Smooth muscle cell (in vitro differentiated cells): ENCODE data around the gene EVX2. TPM values are rescaled to one million over a fixed set of nuclear protein-coding genes. Genes with fewer than 3 reads are reported as not detected.

Experiments
- DNase-seq: peaks from one replicate; lab custom pipeline; 2025; ENCODE audit not compliant: unreplicated experiment; lab: John Stamatoyannopoulos, UW
- H2AFZ ChIP-seq: fragments of 200-600 bp; sonication (generic); 2 replicates; pipeline ENCODE4 v1.6.0; 2016; ENCODE audit warnings: antibody characterized with exemption, low read depth, mild to moderate bottlenecking
- H3F3A ChIP-seq: fragments of 200-600 bp; sonication (generic); 2 replicates; pipeline ENCODE4 v1.6.0; 2017; ENCODE audit warnings: antibody characterized with exemption, low read depth
- H3K27ac ChIP-seq: fragments of 200-600 bp; sonication (generic); 2 replicates; pipeline ENCODE4 v1.5.1; 2016; ENCODE audit warnings: low read depth, mild to moderate bottlenecking
- H3K27me3 ChIP-seq: fragments of 200-600 bp; sonication (generic); 2 replicates; pipeline ENCODE4 v1.6.1; 2016; ENCODE audit warnings: low read depth, mild to moderate bottlenecking
- H3K36me3 ChIP-seq: fragments of 200-600 bp; sonication (generic); 2 replicates; pipeline ENCODE4 v1.5.1; 2016; ENCODE audit warnings: low read depth
- H3K4me1 ChIP-seq: fragments of 200-600 bp; sonication (generic); 2 replicates; pipeline ENCODE4 v1.5.1; 2016; ENCODE audit warnings: low read depth
- H3K4me2 ChIP-seq: fragments of 200-600 bp; sonication (generic); 2 replicates; pipeline ENCODE4 v1.6.0; 2016; ENCODE audit warnings: mild to moderate bottlenecking
- H3K4me3 ChIP-seq: fragments of 200-600 bp; sonication (generic); 2 replicates; pipeline ENCODE4 v1.5.1; 2016; ENCODE audit warnings: mild to moderate bottlenecking
- H3K79me2 ChIP-seq: fragments of 200-600 bp; sonication (generic); 2 replicates; pipeline ENCODE4 v1.6.0; 2016; ENCODE audit warnings: low read depth, mild to moderate bottlenecking
- H3K9ac ChIP-seq: fragments of 200-600 bp; sonication (generic); 2 replicates; pipeline ENCODE4 v1.6.0; 2016; ENCODE audit warnings: low read depth
- H3K9me3 ChIP-seq: fragments of 200-600 bp; sonication (generic); replicated peaks from 2 replicates; pipeline ENCODE4 v1.5.1; 2016; ENCODE audit warnings: low read depth
- H4K20me1 ChIP-seq: fragments of 200-600 bp; sonication (generic); 2 replicates; pipeline ENCODE4 v1.6.0; 2016; ENCODE audit warnings: low read depth
- WGBS: methylation state at CpG from one replicate; pipeline ENCODE4 v1.1.7; 2016; ENCODE audit warnings: low lambda C conversion rate; 5-methylcytosine and 5-hydroxymethylcytosine counted together
- polyA plus RNA-seq: library from polyadenylated mRNA; unstranded; fragments of >200 nt; fragmentation: Nextera tagmentation; extraction: Ambion mirVana; gene quantifications from 2 replicates; pipeline ENCODE4 v1.2.1, GENCODE V29; 2016
- total RNA-seq: library from RNA; depleted of rRNA; stranded (reverse); fragments of >200 nt; gene quantifications from 2 replicates; pipeline ENCODE4 v1.2.3, GENCODE V29; 2014
- TF ChIP-seq, protein P1 (sequence below): fragments of 200-600 bp; sonication (generic); IDR thresholded peaks from 2 replicates; pipeline ENCODE4 v1.5.1; 2017; ENCODE audit warnings: borderline replicate concordance, mild to moderate bottlenecking, antibody characterized with exemption; ENCODE audit not compliant: insufficient read depth, poor library complexity, severe bottlenecking

Gene EVX2
- total and polyA plus RNA-seq, 2 experiments from 2014 or later, result 0.04 TPM; not detected in 1

DNA sequence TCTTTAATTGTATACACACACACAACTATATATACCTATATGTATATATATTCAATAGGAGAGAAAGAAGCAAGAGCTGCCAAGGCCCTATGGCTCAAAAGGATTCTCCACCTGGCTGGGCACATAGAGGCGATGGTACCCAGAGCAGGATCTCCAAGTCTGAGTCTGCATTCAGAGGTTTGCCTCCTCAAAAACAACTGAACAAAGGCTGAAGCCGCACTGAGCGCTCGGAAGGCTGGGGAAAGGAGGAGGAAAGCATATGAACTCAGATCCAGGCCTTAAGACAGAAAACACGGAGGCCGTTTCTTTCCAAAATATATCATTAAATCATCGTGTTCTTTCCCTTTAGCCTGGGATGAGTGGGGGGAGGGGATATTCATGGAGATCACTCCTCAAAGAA, 19.4 kb upstream of the EVX2 start:
- DNase-seq, result no peak
- H4K20me1 ChIP-seq, result peaks cover 13% of the 10 kb centered on the region
- H2AFZ ChIP-seq, result no peak overlapping the region
- TF ChIP-seq, protein P1, sequence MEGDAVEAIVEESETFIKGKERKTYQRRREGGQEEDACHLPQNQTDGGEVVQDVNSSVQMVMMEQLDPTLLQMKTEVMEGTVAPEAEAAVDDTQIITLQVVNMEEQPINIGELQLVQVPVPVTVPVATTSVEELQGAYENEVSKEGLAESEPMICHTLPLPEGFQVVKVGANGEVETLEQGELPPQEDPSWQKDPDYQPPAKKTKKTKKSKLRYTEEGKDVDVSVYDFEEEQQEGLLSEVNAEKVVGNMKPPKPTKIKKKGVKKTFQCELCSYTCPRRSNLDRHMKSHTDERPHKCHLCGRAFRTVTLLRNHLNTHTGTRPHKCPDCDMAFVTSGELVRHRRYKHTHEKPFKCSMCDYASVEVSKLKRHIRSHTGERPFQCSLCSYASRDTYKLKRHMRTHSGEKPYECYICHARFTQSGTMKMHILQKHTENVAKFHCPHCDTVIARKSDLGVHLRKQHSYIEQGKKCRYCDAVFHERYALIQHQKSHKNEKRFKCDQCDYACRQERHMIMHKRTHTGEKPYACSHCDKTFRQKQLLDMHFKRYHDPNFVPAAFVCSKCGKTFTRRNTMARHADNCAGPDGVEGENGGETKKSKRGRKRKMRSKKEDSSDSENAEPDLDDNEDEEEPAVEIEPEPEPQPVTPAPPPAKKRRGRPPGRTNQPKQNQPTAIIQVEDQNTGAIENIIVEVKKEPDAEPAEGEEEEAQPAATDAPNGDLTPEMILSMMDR, result no peak
- H3K36me3 ChIP-seq, result no peaks in the 10 kb centered on the region
- WGBS, result 35% methylated on average over 7 of the region's 7 CpGs
- H3K4me1 ChIP-seq, result no peaks in the 10 kb centered on the region
- H3K9me3 ChIP-seq, result no peaks in the 10 kb centered on the region
- peak overlapping the region; percentile 92 for H3K4me2 ChIP-seq
- H3K9ac ChIP-seq, result no peak overlapping the region
- H3K79me2 ChIP-seq, result peaks cover 11% of the 10 kb centered on the region
- H3K4me3 ChIP-seq, result peak overlapping the region; percentile 57
- H3K27me3 ChIP-seq, result peaks cover 93% of the 10 kb centered on the region
- H3F3A ChIP-seq, result no peaks in the 10 kb centered on the region
- peak overlapping the region; percentile 81 for H3K27ac ChIP-seq

DNA sequence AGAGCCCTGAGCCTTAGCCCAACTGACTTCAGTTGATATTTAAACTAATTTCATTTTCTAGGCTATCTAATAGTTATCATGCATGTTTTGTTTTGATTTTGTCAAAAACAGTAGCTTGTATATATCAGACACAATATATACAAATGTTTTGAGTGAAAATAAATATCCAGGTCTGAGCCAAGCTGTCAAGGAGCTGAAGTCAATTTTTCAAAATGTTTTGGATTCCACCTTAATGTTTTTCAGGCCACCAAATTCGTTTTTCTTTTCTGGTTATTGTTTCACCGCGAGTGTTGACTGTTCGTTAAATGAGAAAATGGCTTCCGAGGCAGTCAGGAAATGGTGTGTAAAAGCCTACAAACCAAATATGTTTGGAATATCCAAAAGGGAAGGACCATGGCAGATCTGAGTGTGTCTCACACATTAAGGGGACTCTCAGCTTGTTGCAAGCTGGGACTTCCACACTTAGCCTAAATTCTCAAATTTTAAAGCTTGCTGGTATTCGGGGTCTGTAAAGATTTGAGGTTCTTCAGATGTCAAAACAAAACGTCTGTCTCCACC, 18.6 kb upstream of the EVX2 start:
- WGBS, result 49% methylated on average over 7 of the region's 7 CpGs
- H3K27ac ChIP-seq, result no peak overlapping the region
- peak overlapping the region; percentile 92 for H3K4me2 ChIP-seq

DNA sequence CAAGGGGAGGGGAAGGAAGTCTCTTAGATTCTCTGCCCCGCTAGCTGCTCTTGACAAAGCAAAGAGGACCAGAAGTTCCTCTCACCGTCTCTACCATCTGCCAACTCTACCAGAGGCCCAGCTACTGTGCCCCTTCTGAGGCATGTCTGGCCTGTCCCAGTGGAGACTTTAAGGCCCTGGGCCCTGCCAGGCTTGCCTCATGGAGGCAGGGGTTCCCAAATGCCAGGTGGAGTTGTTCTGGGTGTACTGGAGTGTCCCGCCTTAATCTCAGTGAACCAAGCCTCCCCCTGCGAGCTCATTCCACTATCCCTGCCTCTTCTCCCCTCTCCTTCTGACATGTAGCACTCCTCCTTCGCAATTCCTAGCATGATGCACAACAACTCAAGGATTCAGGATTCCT, 18.1 kb upstream of the EVX2 start:
- WGBS, result 82% methylated on average over 5 of the region's 5 CpGs

More for the DNA sequence above, 18.6 kb upstream of the EVX2 start:
- H3K36me3 ChIP-seq, result no peaks in the 10 kb centered on the region
- H3K4me1 ChIP-seq, result no peaks in the 10 kb centered on the region
- H3K9ac ChIP-seq, result no peak overlapping the region
- H3K4me3 ChIP-seq, result peak overlapping the region; percentile 57
- peaks cover 7% of the 10 kb centered on the region for H4K20me1 ChIP-seq
- peaks cover 95% of the 10 kb centered on the region for H3K27me3 ChIP-seq
- H3F3A ChIP-seq, result peaks cover 3% of the 10 kb centered on the region
- TF ChIP-seq, protein P1, result no peak
- no peaks in the 10 kb centered on the region for H3K9me3 ChIP-seq
- H3K79me2 ChIP-seq, result peaks cover 11% of the 10 kb centered on the region
- DNase-seq, result no peak
- no peak overlapping the region for H2AFZ ChIP-seq

More for the DNA sequence above, 18.1 kb upstream of the EVX2 start:
- peaks cover 96% of the 10 kb centered on the region for H3K27me3 ChIP-seq
- H3F3A ChIP-seq, result peaks cover 3% of the 10 kb centered on the region
- no peaks in the 10 kb centered on the region for H3K9me3 ChIP-seq
- H2AFZ ChIP-seq, result no peak overlapping the region
- no peak overlapping the region for H3K27ac ChIP-seq
- H3K9ac ChIP-seq, result no peak overlapping the region
- no peak for DNase-seq
- no peak overlapping the region for H3K4me2 ChIP-seq
- H4K20me1 ChIP-seq, result peaks cover 2% of the 10 kb centered on the region
- peaks cover 11% of the 10 kb centered on the region for H3K79me2 ChIP-seq
- TF ChIP-seq, protein P1, result no peak
- peak overlapping the region; percentile 58 for H3K4me3 ChIP-seq
- H3K4me1 ChIP-seq, result no peaks in the 10 kb centered on the region
- no peaks in the 10 kb centered on the region for H3K36me3 ChIP-seq
